T-helper 1 cell (primary cell): ENCODE results near the gene XIRP2.

Experiments
- DNase-seq, 5 donors: peaks; one replicate each; pipeline ENCODE4 v3.0.0-alpha.2; 2012 to 2020
- total RNA-seq, 4 donors: gene quantifications; one replicate each; lab custom pipeline; 2026; lab: John Stamatoyannopoulos, UW

Gene XIRP2
- total RNA-seq = 0 reads per million in 4 donors

- DNase-seq = no peak
Observed at GRCh38 chr2:166888180-166888579, at the start of gene XIRP2. Gene XIRP2, plus strand, starts transcription at chr2:166888480. Its CDS starts 15,003 bp downstream, at chr2:166903483.

- no peak for DNase-seq
Observed at GRCh38 chr2:166841152-166841551, 47.1 kb upstream of the XIRP2 start.

GRCh38 chr2:166841679-166842078, 46.6 kb upstream of the XIRP2 start:
- no peak for DNase-seq

- DNase-seq = no peak
Observed at GRCh38 chr2:166844111-166844510, 44.2 kb upstream of the XIRP2 start.

GRCh38 chr2:166862468-166863132, 25.7 kb upstream of the XIRP2 start:
- DNase-seq = no peak

- no peak for DNase-seq
Observed at GRCh38 chr2:166867874-166868514, 20.3 kb upstream of the XIRP2 start.

- no peak for DNase-seq
Observed at GRCh38 chr2:166870346-166870745, 17.9 kb upstream of the XIRP2 start.

- no peak for DNase-seq
Observed at GRCh38 chr2:166881177-166881576, 7.1 kb upstream of the XIRP2 start.

GRCh38 chr2:166882851-166883250, 5.4 kb upstream of the XIRP2 start:
- no peak for DNase-seq

- DNase-seq = no peak
Observed at GRCh38 chr2:166891727-166892126, 3.4 kb downstream of the XIRP2 start.

- no peak for DNase-seq
Observed at GRCh38 chr2:166892397-166892796, 4.1 kb downstream of the XIRP2 start.

GRCh38 chr2:166895243-166895642, 7.0 kb downstream of the XIRP2 start:
- no peak for DNase-seq

GRCh38 chr2:166897666-166898065, 9.4 kb downstream of the XIRP2 start:
- DNase-seq = no peak

GRCh38 chr2:166899676-166900075, 11.4 kb downstream of the XIRP2 start:
- no peak for DNase-seq

GRCh38 chr2:166900700-166901099, 12.4 kb downstream of the XIRP2 start:
- DNase-seq = no peak

- no peak for DNase-seq
Observed at GRCh38 chr2:166901336-166901735, 13.1 kb downstream of the XIRP2 start.

- DNase-seq = no peak
Observed at GRCh38 chr2:166916987-166917386, 28.7 kb downstream of the XIRP2 start.

GRCh38 chr2:166917415-166917814, 29.1 kb downstream of the XIRP2 start:
- DNase-seq = no peak

GRCh38 chr2:166921261-166921896, 33.1 kb downstream of the XIRP2 start:
- no peak for DNase-seq

GRCh38 chr2:166924967-166925366, 36.7 kb downstream of the XIRP2 start:
- no peak for DNase-seq

- no peak for DNase-seq
Observed at GRCh38 chr2:166926657-166927056, 38.4 kb downstream of the XIRP2 start.

GRCh38 chr2:166932032-166932431, 43.8 kb downstream of the XIRP2 start:
- no peak for DNase-seq

GRCh38 chr2:166934817-166935216, 46.5 kb downstream of the XIRP2 start:
- no peak for DNase-seq

- DNase-seq = no peak
Observed at GRCh38 chr2:166942377-166942776, 54.1 kb downstream of the XIRP2 start.
